Colonic mucosa (tissue), 4 donors: ENCODE measurements around the gene AATK. TPM values are rescaled to one million over a fixed set of nuclear protein-coding genes. Genes with fewer than 3 reads are reported as not detected.

Source experiments
- DNase-seq: peaks from one replicate; pipeline ENCODE4 v3.0.0-alpha.2; 2020
- H3K27ac ChIP-seq: fragments of 200-600 bp; one replicate; pipeline ENCODE4 v1.8.0; 2021
- H3K27me3 ChIP-seq: fragments of 200-600 bp; one replicate; pipeline ENCODE4 v1.8.0; 2021
- H3K36me3 ChIP-seq: fragments of 200-600 bp; one replicate; pipeline ENCODE4 v1.8.0; 2021
- H3K4me1 ChIP-seq: fragments of 200-600 bp; one replicate; pipeline ENCODE4 v1.8.0; 2021; ENCODE audit warnings: mild to moderate bottlenecking
- H3K4me3 ChIP-seq: fragments of 200-600 bp; one replicate; pipeline ENCODE4 v1.8.0; 2021
- H3K9ac ChIP-seq, 2 donors: one replicate each; pipeline ENCODE4 v1.7.0; 2013; ENCODE audit warnings: control low read depth in 2 of 2, low read depth in 2 of 2, low read length in 2 of 2
- H3K9me3 ChIP-seq: fragments of 200-600 bp; one replicate; pipeline ENCODE4 v1.8.0; 2021
- intact Hi-C: fragments of 100-400 bp; cut with DNase I; formaldehyde crosslinking; loops from one replicate; pipeline ENCODE4 v1.14.1; 2022
- total RNA-seq, 2 donors: library from RNA; stranded (reverse); fragmentation: NEBNext Ultra II Directional in 1 of 2; extraction: Animal tissue kit (Norgen Biotek cat#: 25700) in 1 of 2; gene quantifications; one replicate each; pipeline ENCODE4 v1.2.1, GENCODE V29; 2021
- TF ChIP-seq, protein P1 (sequence below): fragments of 200-600 bp; IDR thresholded peaks from one replicate; pipeline ENCODE4 v1.8.0; 2022; ENCODE audit warnings: antibody characterized with exemption, mild to moderate bottlenecking
- donor health status: healthy.
- donor health status: DM: no; HTN: no; CAD: no.
- donor health status: DM: no; HTN: no; CAD: no.

Gene AATK
- total RNA-seq, 2 donors from 2014 or later = 9.1 to 13.3 TPM

DNA sequence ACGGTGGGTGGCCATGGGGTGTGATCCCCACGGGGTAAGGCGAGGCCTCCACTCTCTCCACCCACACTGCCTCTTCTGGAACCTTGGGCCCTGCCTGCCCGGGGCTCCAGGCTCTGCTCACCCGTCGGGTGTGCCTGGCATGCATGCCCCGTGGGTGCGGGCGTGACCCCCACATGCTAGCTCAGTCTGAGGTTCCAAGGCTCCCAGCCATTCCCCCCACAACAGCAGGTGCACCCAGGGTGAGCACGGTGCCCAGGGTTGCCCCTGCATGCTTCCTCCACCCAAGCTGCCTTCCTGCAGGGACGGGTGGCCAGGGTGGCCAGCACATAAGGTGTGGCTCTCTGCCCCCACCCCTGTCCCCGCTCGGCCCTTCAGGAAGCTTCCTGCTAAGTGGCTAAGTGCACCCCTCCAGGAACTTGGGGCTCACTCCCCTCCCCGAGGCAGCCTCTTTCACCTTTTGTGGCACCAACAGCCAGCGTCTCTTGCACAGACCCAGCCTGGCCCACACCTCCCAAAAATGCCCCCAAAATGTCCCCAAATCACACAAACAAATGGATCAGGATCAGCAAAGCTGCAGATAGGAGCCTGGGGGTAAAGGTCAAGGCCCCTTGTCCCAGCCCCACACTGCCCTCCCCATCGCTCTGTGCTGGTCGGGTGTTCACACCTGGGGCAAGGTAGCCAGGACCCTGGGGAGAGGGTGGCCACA, 22.2 kb downstream of the AATK start:
- H3K27ac ChIP-seq = no peak overlapping the region
- H3K4me1 ChIP-seq = no peaks in the 10 kb centered on the region
- H3K4me3 ChIP-seq = no peak overlapping the region
- no peaks in the 10 kb centered on the region for H3K36me3 ChIP-seq
- no peak overlapping the region for H3K9ac ChIP-seq
- no peaks in the 10 kb centered on the region for H3K9me3 ChIP-seq
- no peaks in the 10 kb centered on the region for H3K27me3 ChIP-seq
- intact Hi-C loops = loop anchor here (2.0 kb wide), 1 partner anchor 99 kb away; no protein-coding TSS in a partner anchor
- TF ChIP-seq, protein P1, sequence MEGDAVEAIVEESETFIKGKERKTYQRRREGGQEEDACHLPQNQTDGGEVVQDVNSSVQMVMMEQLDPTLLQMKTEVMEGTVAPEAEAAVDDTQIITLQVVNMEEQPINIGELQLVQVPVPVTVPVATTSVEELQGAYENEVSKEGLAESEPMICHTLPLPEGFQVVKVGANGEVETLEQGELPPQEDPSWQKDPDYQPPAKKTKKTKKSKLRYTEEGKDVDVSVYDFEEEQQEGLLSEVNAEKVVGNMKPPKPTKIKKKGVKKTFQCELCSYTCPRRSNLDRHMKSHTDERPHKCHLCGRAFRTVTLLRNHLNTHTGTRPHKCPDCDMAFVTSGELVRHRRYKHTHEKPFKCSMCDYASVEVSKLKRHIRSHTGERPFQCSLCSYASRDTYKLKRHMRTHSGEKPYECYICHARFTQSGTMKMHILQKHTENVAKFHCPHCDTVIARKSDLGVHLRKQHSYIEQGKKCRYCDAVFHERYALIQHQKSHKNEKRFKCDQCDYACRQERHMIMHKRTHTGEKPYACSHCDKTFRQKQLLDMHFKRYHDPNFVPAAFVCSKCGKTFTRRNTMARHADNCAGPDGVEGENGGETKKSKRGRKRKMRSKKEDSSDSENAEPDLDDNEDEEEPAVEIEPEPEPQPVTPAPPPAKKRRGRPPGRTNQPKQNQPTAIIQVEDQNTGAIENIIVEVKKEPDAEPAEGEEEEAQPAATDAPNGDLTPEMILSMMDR = no peak
- DNase-seq = no peak

DNA sequence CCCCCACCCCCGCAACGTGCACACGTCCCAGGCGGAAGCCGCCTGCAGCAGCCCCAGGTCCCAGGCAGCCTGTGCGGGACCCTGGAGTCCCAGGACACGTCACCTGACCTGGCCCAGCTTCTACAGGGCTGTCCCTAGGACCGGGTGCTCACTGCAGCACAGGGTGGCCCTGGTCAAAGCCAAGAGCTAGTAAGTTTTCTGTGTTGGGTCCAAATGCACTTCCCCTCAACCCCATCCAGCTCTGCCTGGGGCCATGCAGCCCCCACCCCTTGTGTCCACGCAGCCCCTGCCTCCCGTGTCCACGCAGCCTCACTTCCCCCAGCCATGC, 22.9 kb downstream of the AATK start:
- Histone ChIP-seq H3K27me3 (no peaks in the 10 kb centered on the region), H3K9me3 (no peaks in the 10 kb centered on the region), H3K4me3 (no peak overlapping the region), H3K9ac (no peak overlapping the region), H3K27ac (no peak overlapping the region), H3K36me3 (no peaks in the 10 kb centered on the region), H3K4me1 (no peaks in the 10 kb centered on the region)
- no peak for DNase-seq
- TF ChIP-seq, protein P1 = no peak
- intact Hi-C loops = loop anchor here (2.0 kb wide), 1 partner anchor 100 kb away; no protein-coding TSS in a partner anchor

DNA sequence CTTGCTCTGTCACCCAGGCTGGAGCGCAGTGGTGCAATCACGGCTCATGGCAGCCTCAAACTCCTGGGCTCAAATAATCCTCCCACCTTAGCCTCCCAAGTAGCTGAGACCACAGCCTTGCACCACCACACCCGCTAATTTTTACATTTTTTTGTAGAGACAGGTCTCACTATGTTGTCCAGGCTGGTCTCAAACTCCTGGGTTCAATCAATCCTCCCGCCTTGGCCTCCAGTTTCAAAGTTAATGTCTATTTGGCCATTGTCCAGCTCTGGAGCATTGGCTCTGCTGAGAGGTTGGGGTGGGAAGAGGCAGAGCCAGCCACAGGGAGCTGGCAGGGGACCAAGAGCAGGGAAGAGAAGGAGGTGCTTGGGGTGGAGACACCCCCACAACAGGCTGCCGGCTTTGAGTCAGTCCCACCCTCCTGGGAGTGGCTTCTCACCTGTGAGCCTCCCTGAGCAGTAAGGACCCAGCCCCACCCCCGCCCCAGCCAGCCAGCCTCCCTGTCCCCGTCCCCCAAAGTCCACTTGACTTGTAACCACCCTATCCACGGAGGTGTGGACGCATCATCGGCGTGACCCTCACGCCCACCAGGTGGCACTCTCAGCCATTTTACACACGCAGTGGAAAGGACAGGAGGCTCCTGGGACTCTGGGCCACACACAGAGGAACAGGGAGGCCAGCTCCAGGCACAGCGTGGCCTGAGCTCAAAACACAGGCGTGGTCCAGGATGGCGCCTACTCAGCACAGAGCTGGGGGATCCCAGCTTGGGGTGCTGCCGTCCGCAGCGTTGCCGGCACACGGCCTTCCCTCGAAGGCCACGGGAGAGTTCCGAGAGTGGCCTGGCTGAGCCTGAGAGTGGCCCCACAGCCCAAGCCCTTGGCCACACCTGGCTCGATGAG, 23.5 kb downstream of the AATK start:
- intact Hi-C loops = loop anchor here (2.0 kb wide), 1 partner anchor 100 kb away; no protein-coding TSS in a partner anchor
- Histone ChIP-seq H3K4me3 (no peak overlapping the region), H3K4me1 (no peaks in the 10 kb centered on the region), H3K36me3 (no peaks in the 10 kb centered on the region), H3K9me3 (no peaks in the 10 kb centered on the region), H3K9ac (no peak overlapping the region), H3K27me3 (no peaks in the 10 kb centered on the region), H3K27ac (no peak overlapping the region)
- peak; percentile 80 for DNase-seq
- TF ChIP-seq, protein P1 = peak; percentile 46

DNA sequence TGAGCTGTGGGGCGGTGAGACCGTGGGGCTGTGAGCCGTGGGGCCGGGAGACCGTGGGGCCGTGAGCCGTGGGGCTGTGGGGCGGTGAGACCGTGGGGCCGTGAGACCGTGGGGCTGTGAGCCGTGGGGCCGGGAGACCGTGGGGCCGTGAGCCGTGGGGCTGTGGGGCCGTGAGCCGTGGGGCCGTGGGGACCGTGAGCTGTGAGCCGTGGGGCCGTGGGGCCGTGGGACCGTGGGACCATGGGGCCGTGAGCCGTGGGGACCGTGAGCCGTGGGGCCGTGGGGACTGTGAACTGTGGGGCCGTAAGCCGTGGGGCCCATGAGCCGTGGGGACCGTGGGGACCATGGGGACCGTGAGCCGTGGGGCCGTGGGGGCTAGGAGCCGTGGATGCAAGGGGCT, 25.3 kb downstream of the AATK start:
- H3K36me3 ChIP-seq = no peaks in the 10 kb centered on the region
- no peaks in the 10 kb centered on the region for H3K27me3 ChIP-seq
- H3K4me3 ChIP-seq = no peak overlapping the region
- no peak overlapping the region for H3K9ac ChIP-seq
- H3K27ac ChIP-seq = no peak overlapping the region
- H3K9me3 ChIP-seq = no peaks in the 10 kb centered on the region
- TF ChIP-seq, protein P1 = no peak
- intact Hi-C loops = no loop called here
- no peak for DNase-seq
- no peaks in the 10 kb centered on the region for H3K4me1 ChIP-seq

DNA sequence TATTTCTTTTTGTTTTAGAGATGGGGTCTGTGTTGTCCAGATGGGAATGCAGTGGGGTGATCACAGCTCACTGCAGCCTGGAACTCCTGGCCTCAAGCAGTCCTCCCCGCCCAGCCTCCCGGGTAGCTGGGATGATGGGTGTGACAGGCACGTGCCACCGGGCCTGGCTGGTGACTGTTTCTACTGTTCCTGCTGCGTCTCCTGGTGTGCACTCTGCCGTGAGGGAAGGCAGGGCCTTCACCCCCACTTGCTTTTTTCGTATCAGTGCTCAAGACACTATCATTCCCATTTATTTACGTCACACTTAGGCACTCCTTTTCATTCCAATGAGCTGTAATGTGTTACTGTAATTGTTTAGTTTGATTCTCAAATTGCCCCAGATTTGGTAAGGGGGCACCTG, 26.0 kb downstream of the AATK start:
- H3K9ac ChIP-seq = no peak overlapping the region
- TF ChIP-seq, protein P1 = no peak
- H3K36me3 ChIP-seq = no peaks in the 10 kb centered on the region
- H3K27me3 ChIP-seq = no peaks in the 10 kb centered on the region
- no peaks in the 10 kb centered on the region for H3K9me3 ChIP-seq
- DNase-seq = no peak
- intact Hi-C loops = no loop called here
- no peak overlapping the region for H3K4me3 ChIP-seq
- no peak overlapping the region for H3K27ac ChIP-seq
- H3K4me1 ChIP-seq = no peaks in the 10 kb centered on the region
